K562 treated with DMSO at 1 percent for 4 hours (cell line): ENCODE results near the gene ADPRH. TPM values are rescaled to one million over a fixed set of nuclear protein-coding genes. Genes with fewer than 3 reads are reported as not detected.

Experiments used
- total RNA-seq: library from RNA; unstranded; fragments of 300-600 nt; gene quantifications from 2 replicates; pipeline ENCODE4 v1.2.3, GENCODE V29; 2022; ENCODE audit not compliant: insufficient read depth

Gene ADPRH
- 2.6 and 2.8 TPM in 2 replicates for total RNA-seq

DNA sequence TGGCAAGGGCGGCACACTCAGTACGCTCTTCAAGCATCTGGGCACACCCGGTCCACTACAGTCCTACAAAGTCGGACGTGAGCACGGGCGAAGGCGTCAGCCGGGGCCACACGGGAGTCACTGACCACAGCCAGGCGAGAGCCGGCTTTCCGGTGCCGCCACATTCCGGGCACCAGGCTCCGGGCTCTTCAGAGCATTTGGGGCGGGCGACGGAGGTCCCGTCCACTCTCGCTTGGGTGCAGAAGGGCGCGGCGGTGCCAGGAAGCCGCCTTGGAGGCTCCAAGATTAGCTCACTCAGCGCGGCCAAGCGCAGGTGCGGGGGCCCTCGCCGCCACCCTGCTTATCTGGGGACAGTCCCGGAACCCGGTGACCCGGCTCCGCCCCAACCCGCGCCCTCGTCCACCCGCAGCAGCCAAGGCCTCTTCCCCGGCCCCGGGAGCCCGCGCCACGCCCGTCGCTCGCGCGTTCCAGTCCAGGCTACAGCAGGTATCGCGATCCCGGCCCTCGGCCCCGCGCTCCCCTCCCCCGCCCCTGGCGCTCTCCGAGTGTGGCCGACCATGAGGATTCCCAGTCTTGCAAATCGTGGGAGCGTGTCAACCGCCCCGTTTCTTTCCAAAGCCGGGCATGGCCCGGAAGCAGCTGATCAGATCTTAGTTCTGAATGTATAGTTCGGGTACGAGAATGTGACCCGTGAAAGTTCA lies at the start of gene ADPRH:
Gene ADPRH (plus strand): TSS at position 127 of the 701 bp plus-strand sequence. CDS start 2,678 bp downstream, outside the sequence.

DNA sequence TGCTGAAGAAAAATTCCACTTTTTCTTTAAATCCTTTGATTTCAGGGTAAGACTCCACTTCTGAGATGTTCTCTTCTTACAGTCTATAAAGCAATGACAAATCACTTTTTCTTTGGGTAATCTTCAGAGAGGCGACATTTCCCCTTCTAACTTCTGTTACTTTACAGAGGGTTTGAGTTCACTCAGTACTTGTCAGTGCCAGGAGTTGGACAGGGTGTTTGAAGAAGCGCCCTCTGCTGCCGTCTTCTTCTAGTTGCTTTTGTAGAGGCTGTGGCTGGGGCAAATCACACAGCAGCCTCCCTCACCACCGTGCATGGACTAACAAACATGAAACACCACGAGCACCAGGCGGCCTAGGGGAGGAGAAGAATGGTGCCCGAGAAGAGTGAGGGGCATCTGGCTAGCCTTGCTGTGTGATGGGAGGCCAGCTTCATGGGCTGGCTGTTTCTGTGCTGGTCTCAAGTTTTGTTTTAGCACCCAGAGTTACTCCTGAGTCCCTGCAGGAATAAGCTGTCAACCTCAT lies 19.8 kb upstream of the ADPRH start, which contains the start of gene CD80:
Gene CD80 (minus strand): TSS at position 174 of the 523 bp plus-strand sequence. CDS start 1,886 bp downstream, outside the sequence.

DNA sequence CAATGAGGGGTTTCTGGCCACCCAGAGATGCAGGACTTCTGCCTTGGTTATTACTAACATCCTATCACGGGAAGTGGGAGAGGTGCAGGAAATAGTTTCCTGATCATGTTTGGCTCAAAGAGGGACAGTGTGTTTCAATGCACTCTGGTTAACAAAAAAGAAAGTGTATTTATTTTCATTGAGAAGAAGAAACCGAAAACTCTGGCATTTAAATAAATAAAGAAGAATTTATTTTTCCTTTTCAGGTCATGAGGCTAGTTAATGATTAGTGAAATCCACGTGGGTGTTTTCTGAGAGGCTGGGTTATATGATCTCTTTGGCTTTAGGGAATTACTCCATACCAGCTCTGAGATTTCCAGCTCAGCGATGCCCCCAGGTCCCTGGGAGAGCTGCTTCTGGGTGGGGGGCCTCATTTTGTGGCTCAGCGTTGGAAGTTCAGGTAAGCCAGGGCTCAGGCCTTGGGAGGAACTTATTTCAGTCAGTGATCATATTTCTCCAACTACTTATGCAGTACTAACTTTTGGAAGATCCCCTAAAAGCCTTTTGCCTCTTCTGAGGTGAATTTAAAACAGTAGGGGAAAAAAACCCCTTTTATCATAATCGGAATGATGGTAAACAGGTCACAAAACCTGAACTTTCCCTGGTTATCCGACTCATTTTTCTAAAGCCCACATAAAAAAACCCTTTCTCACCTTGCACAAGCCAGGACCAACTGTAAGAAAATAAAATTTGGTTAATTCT lies 18.4 kb downstream of the ADPRH start, which contains the start of gene PLA1A:
Gene PLA1A (plus strand): TSS at position 338 of the 741 bp plus-strand sequence. CDS start 29 bp downstream, at position 367.

Other genes starting within 250 kb of the ADPRH start
- gene TMEM39A, start 115.9 kb upstream of the ADPRH start, total RNA-seq, result 18.0 and 19.0 TPM in 2 replicates
- gene POGLUT1, start 110.5 kb upstream of the ADPRH start, total RNA-seq, result 5.8 and 6.4 TPM in 2 replicates
- 50.2 and 55.5 TPM in 2 replicates for gene TIMMDC1, start 80.9 kb upstream of the ADPRH start, total RNA-seq
- 22.6 TPM in 2 replicates for gene CD80, start 19.9 kb upstream of the ADPRH start, total RNA-seq
- gene PLA1A, start 18.4 kb downstream of the ADPRH start, total RNA-seq, result not detected in 2 replicates
- gene POPDC2, start 81.1 kb downstream of the ADPRH start, total RNA-seq, result 0.73 TPM in 1 of 2 replicates, not detected in the other
- 41.7 and 51.3 TPM in 2 replicates for gene COX17, start 97.9 kb downstream of the ADPRH start, total RNA-seq
- not detected in 2 replicates for gene CFAP91, start 123.5 kb downstream of the ADPRH start, total RNA-seq
- not detected in 2 replicates for gene NR1I2, start 202.6 kb downstream of the ADPRH start, total RNA-seq